Measurements from ENCODE around the gene RAD23B. TPM values are rescaled to one million over a fixed set of nuclear protein-coding genes. Genes with fewer than 3 reads are reported as not detected.

The RAD23B gene
- total RNA-seq, 1 donor from 2014 or later = 171 TPM

GRCh38 chr9:107261106-107261505, 22.0 kb upstream of the RAD23B start:
- Mint-ChIP-seq H3K36me3 (ENCODE audit: insufficient read depth) (no peaks in the 10 kb centered on the region), H3K4me1 (ENCODE audit: low read depth) (peaks cover 8% of the 10 kb centered on the region), H3K27me3 (no peaks in the 10 kb centered on the region), H3K9me3 (ENCODE audit: low read depth) (peaks cover 3% of the 10 kb centered on the region), H3K27ac (peak overlapping the region; percentile 46), H3K4me3 (ENCODE audit: low read depth) (no peak overlapping the region)
- TF ChIP-seq CTCF (IDR thresholded peaks at IDR 0.05; ENCODE audit: unreplicated experiment) = no peak
- no peak for DNase-seq (ENCODE audit: low spot score, unreplicated experiment)

- Mint-ChIP-seq H3K27me3 (no peaks in the 10 kb centered on the region), H3K9me3 (ENCODE audit: low read depth) (peaks cover 3% of the 10 kb centered on the region), H3K4me1 (ENCODE audit: low read depth) (peaks cover 8% of the 10 kb centered on the region), H3K27ac (no peak overlapping the region), H3K36me3 (ENCODE audit: insufficient read depth) (no peaks in the 10 kb centered on the region), H3K4me3 (ENCODE audit: low read depth) (no peak overlapping the region)
- TF ChIP-seq CTCF (IDR thresholded peaks at IDR 0.05; ENCODE audit: unreplicated experiment) = no peak
- no peak for DNase-seq (ENCODE audit: low spot score, unreplicated experiment)
Measured at GRCh38 chr9:107263289-107263688, 19.8 kb upstream of the RAD23B start.

DNA sequence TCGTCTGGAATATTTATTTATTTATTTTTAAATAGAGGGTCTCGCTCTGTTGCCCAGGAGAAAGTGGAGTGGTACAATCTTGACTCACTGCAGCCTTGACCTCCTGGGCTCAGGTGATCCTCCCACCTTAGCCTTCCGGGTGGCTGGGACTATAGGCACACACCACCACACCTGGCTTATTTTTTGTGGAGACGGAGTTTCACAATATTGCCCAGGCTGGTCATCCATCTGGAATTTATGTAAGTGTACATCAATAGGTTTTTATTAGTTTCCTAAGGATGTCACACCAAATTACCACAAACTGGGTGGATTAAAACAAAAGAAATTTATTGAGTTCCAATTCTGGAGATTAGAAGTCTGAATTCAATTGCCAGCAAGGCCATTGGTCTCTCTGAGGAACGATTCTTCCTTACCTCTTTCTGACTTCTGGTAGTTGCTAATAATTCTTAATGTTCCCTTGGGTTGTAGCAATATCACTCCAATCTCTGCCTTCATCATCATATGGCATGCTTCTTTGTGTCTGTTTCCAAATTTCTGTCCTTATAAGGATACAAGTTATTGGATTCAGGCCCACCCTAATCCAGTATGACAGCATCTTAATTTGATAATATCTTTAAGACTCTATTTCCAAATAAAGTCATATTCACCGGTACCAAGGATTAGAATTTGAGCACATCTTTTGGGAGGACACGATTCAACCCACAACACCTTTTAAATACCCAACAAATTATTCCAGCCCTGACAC, 16.3 kb upstream of the RAD23B start:
- H3K9me3 Mint-ChIP-seq (ENCODE audit: low read depth) = peaks cover 3% of the 10 kb centered on the region
- peaks cover 11% of the 10 kb centered on the region for H3K4me1 Mint-ChIP-seq (ENCODE audit: low read depth)
- no peak overlapping the region for H3K4me3 Mint-ChIP-seq (ENCODE audit: low read depth)
- no peak overlapping the region for H3K27ac Mint-ChIP-seq
- TF ChIP-seq CTCF (IDR thresholded peaks at IDR 0.05; ENCODE audit: unreplicated experiment) = no peak
- no peak for DNase-seq (ENCODE audit: low spot score, unreplicated experiment)
- H3K27me3 Mint-ChIP-seq = no peaks in the 10 kb centered on the region
- H3K36me3 Mint-ChIP-seq (ENCODE audit: insufficient read depth) = no peaks in the 10 kb centered on the region

GRCh38 chr9:107268560-107268959, 14.5 kb upstream of the RAD23B start:
- Mint-ChIP-seq H3K9me3 (ENCODE audit: low read depth) (peaks cover 3% of the 10 kb centered on the region), H3K4me3 (ENCODE audit: low read depth) (no peak overlapping the region), H3K27me3 (no peaks in the 10 kb centered on the region), H3K27ac (no peak overlapping the region), H3K36me3 (ENCODE audit: insufficient read depth) (no peaks in the 10 kb centered on the region), H3K4me1 (ENCODE audit: low read depth) (peaks cover 11% of the 10 kb centered on the region)
- DNase-seq (ENCODE audit: low spot score, unreplicated experiment) = no peak
- no peak for TF ChIP-seq CTCF (IDR thresholded peaks at IDR 0.05; ENCODE audit: unreplicated experiment)

DNA sequence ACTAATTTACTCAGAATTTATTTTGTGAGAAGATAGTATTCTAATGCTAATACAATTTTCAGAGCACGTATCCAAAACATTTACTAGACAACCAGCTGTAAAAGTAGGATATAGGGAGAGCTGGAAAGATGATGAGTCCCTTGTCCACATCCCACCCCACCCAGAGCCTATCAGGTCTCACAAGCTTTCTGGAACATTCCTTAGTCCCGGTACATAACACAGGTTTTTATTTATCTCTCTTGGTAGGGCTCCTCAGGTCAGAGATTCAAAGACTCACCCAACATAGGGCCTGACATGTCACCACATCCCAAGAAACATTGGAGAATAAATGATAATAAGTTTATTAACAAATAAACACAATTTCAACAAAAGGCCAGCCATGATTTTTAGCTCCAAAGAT, 13.8 kb upstream of the RAD23B start:
- H3K27me3 Mint-ChIP-seq = no peaks in the 10 kb centered on the region

More for the DNA sequence above, 13.8 kb upstream of the RAD23B start:
- Mint-ChIP-seq H3K27ac (no peak overlapping the region), H3K9me3 (ENCODE audit: low read depth) (peaks cover 3% of the 10 kb centered on the region), H3K4me1 (ENCODE audit: low read depth) (peaks cover 11% of the 10 kb centered on the region), H3K36me3 (ENCODE audit: insufficient read depth) (no peaks in the 10 kb centered on the region), H3K4me3 (ENCODE audit: low read depth) (no peak overlapping the region)
- no peak for DNase-seq (ENCODE audit: low spot score, unreplicated experiment)
- TF ChIP-seq CTCF (IDR thresholded peaks at IDR 0.05; ENCODE audit: unreplicated experiment) = no peak

Data from progenitor cell of endocrine pancreas (in vitro differentiated cells).